DND-41 (cell line): ENCODE measurements around the gene INSIG2.

ENCODE experiments used
- ATAC-seq: fragments of 200-7000 bp; cut with Tn5 transposase; 3 replicates; pipeline ENCODE4 v1.9.1; 2021; ENCODE audit warnings: low read depth; ENCODE audit not compliant: insufficient read depth
- DNase-seq: peaks from one replicate; pipeline ENCODE4 v3.0.0-alpha.2; 2020
- H2AFZ ChIP-seq: 2 replicates; pipeline ENCODE4 v1.6.0; 2012; ENCODE audit warnings: low read depth, low read length
- H3K27ac ChIP-seq: 2 replicates; pipeline ENCODE4 v1.5.1; 2012; ENCODE audit warnings: low read length, inconsistent platforms
- H3K27me3 ChIP-seq: fragments of 200-600 bp; sonication (generic); 2 replicates; pipeline ENCODE4 v1.6.0; 2012; ENCODE audit warnings: low read length, mild to moderate bottlenecking, inconsistent platforms; ENCODE audit not compliant: insufficient read depth, poor library complexity
- H3K36me3 ChIP-seq: 2 replicates; pipeline ENCODE4 v1.5.1; 2012; ENCODE audit warnings: low read length, inconsistent platforms; ENCODE audit not compliant: insufficient read depth
- H3K4me1 ChIP-seq: 2 replicates; pipeline ENCODE4 v1.5.1; 2012; ENCODE audit warnings: mild to moderate bottlenecking, low read length; ENCODE audit not compliant: insufficient read depth
- H3K4me2 ChIP-seq: 2 replicates; pipeline ENCODE4 v1.6.0; 2012; ENCODE audit warnings: mild to moderate bottlenecking, moderate library complexity, low read length, inconsistent platforms; ENCODE audit not compliant: insufficient read depth
- H3K4me3 ChIP-seq, 2 experiments: fragments of 200-600 bp in 1 of 2; shearing (Covaris generic) in 1 of 2; 2 replicates each; pipeline ENCODE4 v1.5.1; 2012 to 2016; ENCODE audit warnings: inconsistent platforms in 2 of 2, low read length in 2 of 2, mild to moderate bottlenecking in 2 of 2, low read depth in 1 of 2, moderate library complexity in 1 of 2
- H3K79me2 ChIP-seq: 2 replicates; pipeline ENCODE4 v1.6.0; 2012; ENCODE audit warnings: low read length, inconsistent platforms; ENCODE audit not compliant: insufficient read depth
- H3K9ac ChIP-seq: 2 replicates; pipeline ENCODE4 v1.6.0; 2012; ENCODE audit warnings: low read depth, mild to moderate bottlenecking, inconsistent platforms, low read length, moderate library complexity
- H3K9me3 ChIP-seq: 2 replicates; pipeline ENCODE4 v1.5.1; 2012; ENCODE audit warnings: low read length, moderate library complexity, mild to moderate bottlenecking, inconsistent platforms; ENCODE audit not compliant: insufficient read depth, severe bottlenecking
- H4K20me1 ChIP-seq: 2 replicates; pipeline ENCODE4 v1.6.0; 2012; ENCODE audit warnings: low read length; ENCODE audit not compliant: insufficient read depth
- EZH2 ChIP-seq: IDR thresholded peaks from 3 replicates; pipeline ENCODE4 v1.6.1; 2012; ENCODE audit warnings: borderline replicate concordance, low read depth, mild to moderate bottlenecking, moderate library complexity, low read length, inconsistent platforms; ENCODE audit not compliant: severe bottlenecking
- TF ChIP-seq, protein P1 (sequence below): IDR thresholded peaks from 2 replicates; pipeline ENCODE4 v1.5.1; 2012; ENCODE audit warnings: borderline replicate concordance, low read length, moderate library complexity, mild to moderate bottlenecking; ENCODE audit not compliant: poor library complexity, severe bottlenecking; ENCODE audit errors: extremely low read depth

The INSIG2 gene

DNA sequence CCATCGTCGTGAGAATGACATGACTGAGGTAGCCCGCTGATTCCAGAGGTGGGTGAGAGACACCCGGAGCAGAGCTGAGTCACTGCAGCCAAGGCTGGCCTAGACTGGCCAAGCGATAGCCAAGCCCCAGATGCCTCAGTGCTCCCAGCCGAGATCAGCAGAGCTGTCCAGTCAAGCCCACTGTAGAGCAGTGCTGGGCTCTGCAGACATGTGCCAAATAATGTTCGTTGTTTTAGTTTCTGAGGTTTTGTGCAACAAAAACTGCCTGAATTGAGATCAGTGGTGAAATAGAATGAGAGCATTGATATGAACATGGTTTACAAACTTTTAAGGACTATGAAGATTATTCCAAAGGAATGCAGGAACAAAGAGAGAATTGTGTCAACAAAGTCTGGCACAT, 42.1 kb downstream of the INSIG2 start:
- TF ChIP-seq EZH2 = no peak
- TF ChIP-seq, protein P1, sequence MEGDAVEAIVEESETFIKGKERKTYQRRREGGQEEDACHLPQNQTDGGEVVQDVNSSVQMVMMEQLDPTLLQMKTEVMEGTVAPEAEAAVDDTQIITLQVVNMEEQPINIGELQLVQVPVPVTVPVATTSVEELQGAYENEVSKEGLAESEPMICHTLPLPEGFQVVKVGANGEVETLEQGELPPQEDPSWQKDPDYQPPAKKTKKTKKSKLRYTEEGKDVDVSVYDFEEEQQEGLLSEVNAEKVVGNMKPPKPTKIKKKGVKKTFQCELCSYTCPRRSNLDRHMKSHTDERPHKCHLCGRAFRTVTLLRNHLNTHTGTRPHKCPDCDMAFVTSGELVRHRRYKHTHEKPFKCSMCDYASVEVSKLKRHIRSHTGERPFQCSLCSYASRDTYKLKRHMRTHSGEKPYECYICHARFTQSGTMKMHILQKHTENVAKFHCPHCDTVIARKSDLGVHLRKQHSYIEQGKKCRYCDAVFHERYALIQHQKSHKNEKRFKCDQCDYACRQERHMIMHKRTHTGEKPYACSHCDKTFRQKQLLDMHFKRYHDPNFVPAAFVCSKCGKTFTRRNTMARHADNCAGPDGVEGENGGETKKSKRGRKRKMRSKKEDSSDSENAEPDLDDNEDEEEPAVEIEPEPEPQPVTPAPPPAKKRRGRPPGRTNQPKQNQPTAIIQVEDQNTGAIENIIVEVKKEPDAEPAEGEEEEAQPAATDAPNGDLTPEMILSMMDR = no peak
- Histone ChIP-seq H3K79me2 (no peaks in the 10 kb centered on the region), H3K4me1 (no peaks in the 10 kb centered on the region), H2AFZ (no peak overlapping the region), H3K4me3 (no peak overlapping the region), H3K4me2 (no peak overlapping the region), H4K20me1 (no peaks in the 10 kb centered on the region), H3K9me3 (no peaks in the 10 kb centered on the region), H3K36me3 (no peaks in the 10 kb centered on the region), H3K9ac (no peak overlapping the region), H3K27me3 (no peaks in the 10 kb centered on the region), H3K27ac (no peak overlapping the region)
- DNase-seq (no peak), ATAC-seq (no peak)

DNA sequence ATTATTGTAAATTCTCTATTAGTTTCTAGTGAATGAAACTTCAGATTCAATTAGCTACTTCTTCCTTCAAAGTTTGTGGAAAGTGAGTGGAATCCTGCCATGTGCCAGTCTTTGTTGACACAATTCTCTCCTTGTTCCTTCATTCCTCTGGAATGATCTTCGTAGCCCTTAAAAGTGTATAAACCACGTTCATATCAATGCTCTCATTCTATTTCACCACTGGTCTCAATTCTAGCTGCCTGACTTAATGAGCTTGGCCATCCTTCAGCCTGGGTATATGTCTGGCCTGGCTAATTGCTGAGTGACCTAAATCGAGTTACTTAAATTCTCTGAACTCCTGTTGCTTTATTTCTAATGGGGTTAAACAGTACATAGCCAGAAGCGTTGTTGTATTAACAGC, 43.5 kb downstream of the INSIG2 start:
- no peaks in the 10 kb centered on the region for H3K79me2 ChIP-seq
- no peaks in the 10 kb centered on the region for H4K20me1 ChIP-seq
- TF ChIP-seq, protein P1 = no peak
- TF ChIP-seq EZH2 = no peak
- ATAC-seq = no peak
- no peaks in the 10 kb centered on the region for H3K9me3 ChIP-seq
- no peak overlapping the region for H3K9ac ChIP-seq
- no peak overlapping the region for H3K27ac ChIP-seq
- no peak for DNase-seq
- no peak overlapping the region for H2AFZ ChIP-seq
- no peak overlapping the region for H3K4me2 ChIP-seq
- no peaks in the 10 kb centered on the region for H3K36me3 ChIP-seq
- H3K4me3 ChIP-seq = no peak overlapping the region
- no peaks in the 10 kb centered on the region for H3K4me1 ChIP-seq
- no peaks in the 10 kb centered on the region for H3K27me3 ChIP-seq

DNA sequence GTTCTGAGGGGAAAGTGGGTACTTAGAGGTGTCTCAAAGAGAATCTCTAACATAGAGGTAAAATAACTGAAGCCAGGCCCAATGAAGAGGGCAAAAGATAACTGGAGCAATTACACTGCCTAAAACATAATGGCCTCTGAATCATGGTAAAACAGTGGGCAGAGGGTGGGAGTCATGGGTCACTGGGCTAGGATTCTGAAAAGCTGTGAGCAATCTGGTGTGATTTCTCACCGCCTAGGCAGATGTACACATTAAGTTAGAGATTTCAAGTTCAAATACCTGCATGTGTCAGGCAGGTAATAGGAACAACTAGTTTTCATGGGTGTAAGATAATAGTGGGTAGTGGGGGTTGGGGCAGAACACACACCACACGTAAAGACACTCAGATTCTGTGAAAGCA, 45.6 kb downstream of the INSIG2 start:
- no peaks in the 10 kb centered on the region for H3K4me1 ChIP-seq
- DNase-seq (no peak), ATAC-seq (no peak)
- no peak overlapping the region for H2AFZ ChIP-seq
- H3K27ac ChIP-seq = no peak overlapping the region
- H3K4me3 ChIP-seq = no peak overlapping the region
- no peaks in the 10 kb centered on the region for H3K9me3 ChIP-seq
- H3K27me3 ChIP-seq = no peaks in the 10 kb centered on the region
- TF ChIP-seq, protein P1 = no peak
- no peak for TF ChIP-seq EZH2
- no peaks in the 10 kb centered on the region for H3K36me3 ChIP-seq
- no peak overlapping the region for H3K9ac ChIP-seq
- no peaks in the 10 kb centered on the region for H3K79me2 ChIP-seq
- H4K20me1 ChIP-seq = no peaks in the 10 kb centered on the region
- H3K4me2 ChIP-seq = no peak overlapping the region

DNA sequence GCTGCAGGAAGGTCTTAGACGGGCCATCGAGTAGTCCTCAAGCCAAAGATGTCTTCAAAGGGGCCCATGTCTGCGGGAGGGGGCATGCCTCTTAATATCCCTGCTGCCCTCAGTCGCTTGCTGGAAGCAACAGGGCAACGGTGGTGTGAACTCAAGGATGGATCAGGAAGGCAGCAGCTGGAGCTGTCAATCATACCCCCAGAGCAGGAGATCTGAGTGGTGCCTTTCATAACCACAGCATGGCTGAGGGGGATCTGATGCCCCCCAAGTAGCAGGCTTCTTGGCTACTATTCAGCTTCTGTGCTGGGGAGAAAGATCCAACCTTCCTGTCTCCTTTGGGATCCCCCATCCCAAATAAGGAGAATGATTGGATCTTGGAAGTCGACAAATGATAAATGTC, 46.4 kb downstream of the INSIG2 start:
- TF ChIP-seq, protein P1 = no peak
- TF ChIP-seq EZH2 = no peak
- H3K4me2 ChIP-seq = no peak overlapping the region
- H3K27me3 ChIP-seq = no peaks in the 10 kb centered on the region
- H3K27ac ChIP-seq = no peak overlapping the region
- no peaks in the 10 kb centered on the region for H3K36me3 ChIP-seq
- ATAC-seq (no peak), DNase-seq (no peak)
- H3K9me3 ChIP-seq = no peaks in the 10 kb centered on the region
- no peak overlapping the region for H2AFZ ChIP-seq
- H3K4me3 ChIP-seq = no peak overlapping the region
- H3K79me2 ChIP-seq = no peaks in the 10 kb centered on the region
- H4K20me1 ChIP-seq = no peaks in the 10 kb centered on the region
- H3K4me1 ChIP-seq = no peaks in the 10 kb centered on the region
- no peak overlapping the region for H3K9ac ChIP-seq
